IPS-NIHi7 (cell line): ENCODE results near the gene IQSEC2.

ENCODE experiments used
- DNase-seq: peaks from one replicate; pipeline ENCODE4 v3.0.0; 2012; ENCODE audit warnings: mixed read lengths; ENCODE audit errors: extremely low spot score

The IQSEC2 gene

GRCh38 chrX:53268173-53268572 is 13.2 kb downstream of the IQSEC2 start:
- DNase-seq = no peak

GRCh38 chrX:53266914-53267313 is 14.5 kb downstream of the IQSEC2 start:
- DNase-seq = no peak

GRCh38 chrX:53265771-53266574 is 15.4 kb downstream of the IQSEC2 start:
- DNase-seq = no peak

- no peak for DNase-seq
Observed at GRCh38 chrX:53263597-53264094, 17.7 kb downstream of the IQSEC2 start.

- no peak for DNase-seq
Observed at GRCh38 chrX:53262918-53263394, 18.4 kb downstream of the IQSEC2 start.

GRCh38 chrX:53262189-53262917 is 19.0 kb downstream of the IQSEC2 start:
- DNase-seq = no peak

GRCh38 chrX:53261355-53261972 is 19.9 kb downstream of the IQSEC2 start:
- no peak for DNase-seq

- no peak for DNase-seq
Observed at GRCh38 chrX:53260836-53261235, 20.5 kb downstream of the IQSEC2 start.

GRCh38 chrX:53257670-53258423 is 23.5 kb downstream of the IQSEC2 start:
- no peak for DNase-seq

- DNase-seq = no peak
Observed at GRCh38 chrX:53257166-53257565, 24.2 kb downstream of the IQSEC2 start.

- DNase-seq = peak; percentile 53
Observed at GRCh38 chrX:53256446-53257041, 24.8 kb downstream of the IQSEC2 start.

- no peak for DNase-seq
Observed at GRCh38 chrX:53255738-53256191, 25.6 kb downstream of the IQSEC2 start.

GRCh38 chrX:53254570-53255461 is 26.6 kb downstream of the IQSEC2 start:
- DNase-seq = no peak

GRCh38 chrX:53253293-53254020 is 27.9 kb downstream of the IQSEC2 start:
- DNase-seq = no peak

GRCh38 chrX:53251307-53251706 is 30.1 kb downstream of the IQSEC2 start:
- DNase-seq = no peak

GRCh38 chrX:53250556-53250955 is 30.8 kb downstream of the IQSEC2 start:
- DNase-seq = no peak

GRCh38 chrX:53249408-53250042 is 31.9 kb downstream of the IQSEC2 start:
- no peak for DNase-seq

- DNase-seq = no peak
Observed at GRCh38 chrX:53247928-53248327, 33.5 kb downstream of the IQSEC2 start.

GRCh38 chrX:53246231-53246630 is 35.2 kb downstream of the IQSEC2 start:
- no peak for DNase-seq
